SK-N-SH (cell line): ENCODE results near the gene SNCG. TPM values are rescaled to one million over a fixed set of nuclear protein-coding genes. Genes with fewer than 3 reads are reported as not detected.

Source experiments
- CTCF ChIA-PET: fragments of 300-600, 350-600 bp; formaldehyde crosslinking; extraction: SDS; loops from one replicate; lab custom pipeline; 2021; lab: Yijun Ruan, JAX
- POLR2A ChIA-PET: fragments of 350-600 bp; sonication (Branson Sonifier 250); formaldehyde crosslinking; extraction: SDS; loops from one replicate; lab custom pipeline; 2020; ENCODE audit warnings: antibody characterized with exemption, inconsistent platforms; lab: Yijun Ruan, JAX
- DNase-seq: peaks from one replicate; pipeline ENCODE4 v3.0.0; 2012
- H2AFZ ChIP-seq: fragments of 200-600 bp; sonication (generic); 2 replicates; pipeline ENCODE4 v1.8.1; 2016; ENCODE audit warnings: antibody characterized with exemption, mild to moderate bottlenecking, low read depth
- H3F3A ChIP-seq: fragments of 200-600 bp; sonication (generic); replicated peaks from 2 replicates; pipeline ENCODE3; 2016; ENCODE audit warnings: antibody characterized with exemption, mild to moderate bottlenecking; ENCODE audit not compliant: insufficient read depth
- H3K27ac ChIP-seq, 2 experiments: fragments of 200-500 bp in 1 of 2; fragments of 200-600 bp in 1 of 2; sonication (Bioruptor generic) in 1 of 2; sonication (generic), shearing (Covaris generic) in 1 of 2; 2 replicates each; pipeline versions ENCODE4 v1.5.1 to v1.6.1; 2014 to 2016; ENCODE audit warnings: low read depth in 2 of 2, inconsistent platforms in 1 of 2, low read length in 1 of 2, mild to moderate bottlenecking in 1 of 2, mixed read lengths in 1 of 2
- H3K27me3 ChIP-seq: fragments of 200-600 bp; sonication (generic), shearing (Covaris generic); 2 replicates; pipeline ENCODE4 v1.6.1; 2016; ENCODE audit warnings: mixed run types; ENCODE audit not compliant: insufficient read depth
- H3K36me3 ChIP-seq, 2 experiments: fragments of 200-500 bp in 1 of 2; fragments of 200-600 bp in 1 of 2; sonication (Bioruptor generic) in 1 of 2; sonication (generic) in 1 of 2; replicated peaks in 1 of 2; 2 replicates each; pipeline versions ENCODE3 to v1.5.1; 2014 to 2016; ENCODE audit warnings: low read length in 1 of 2, mild to moderate bottlenecking in 1 of 2; ENCODE audit not compliant: insufficient read depth in 2 of 2, control insufficient read depth in 1 of 2
- H3K4me1 ChIP-seq, 2 experiments: fragments of 200-500 bp in 1 of 2; fragments of 200-600 bp in 1 of 2; sonication (Bioruptor generic) in 1 of 2; sonication (generic), shearing (Covaris generic) in 1 of 2; 2 replicates each; pipeline versions ENCODE4 v1.5.1 to v1.6.1; 2014 to 2016; ENCODE audit warnings: low read depth in 1 of 2, low read length in 1 of 2, mixed run types in 1 of 2; ENCODE audit not compliant: insufficient read depth in 2 of 2, control insufficient read depth in 1 of 2
- H3K4me2 ChIP-seq: fragments of 200-600 bp; sonication (generic), shearing (Covaris generic); 2 replicates; pipeline ENCODE4 v1.6.1; 2017; ENCODE audit warnings: mixed run types
- H3K4me3 ChIP-seq, 2 experiments: fragments of 200-500 bp in 1 of 2; fragments of 200-600 bp in 1 of 2; sonication (Bioruptor generic) in 1 of 2; sonication (generic), shearing (Covaris generic) in 1 of 2; 2 replicates each; pipeline versions ENCODE4 v1.5.1 to v1.8.1; 2014 to 2016; ENCODE audit warnings: low read depth in 2 of 2, inconsistent platforms in 1 of 2, low read length in 1 of 2, mild to moderate bottlenecking in 1 of 2, mixed read lengths in 1 of 2, moderate library complexity in 1 of 2
- H3K79me2 ChIP-seq: fragments of 200-600 bp; sonication (generic); 2 replicates; pipeline ENCODE4 v1.8.1; 2017; ENCODE audit warnings: mild to moderate bottlenecking; ENCODE audit not compliant: insufficient read depth
- H3K9ac ChIP-seq: fragments of 200-600 bp; sonication (generic); 2 replicates; pipeline ENCODE4 v1.6.1; 2017; ENCODE audit warnings: mixed run types
- H3K9me2 ChIP-seq: fragments of 200-600 bp; sonication (generic); 2 replicates; pipeline ENCODE4 v1.6.1; 2017; ENCODE audit warnings: mixed run types
- H3K9me3 ChIP-seq: fragments of 200-600 bp; sonication (generic); 2 replicates; pipeline ENCODE4 v1.6.1; 2017; ENCODE audit warnings: mixed run types, mild to moderate bottlenecking, moderate library complexity
- H4K20me1 ChIP-seq: fragments of 200-600 bp; sonication (generic); 2 replicates; pipeline ENCODE4 v1.6.1; 2017; ENCODE audit warnings: mild to moderate bottlenecking, mixed run types; ENCODE audit not compliant: insufficient read depth
- ELF1 ChIP-seq: IDR thresholded peaks from 2 replicates; pipeline ENCODE4 v1.4.0; 2012
- FOXM1 ChIP-seq: IDR thresholded peaks from 2 replicates; pipeline ENCODE4 v1.4.0; 2012; ENCODE audit warnings: low read depth, mild to moderate bottlenecking
- GABPA ChIP-seq: IDR thresholded peaks from 2 replicates; pipeline ENCODE4 v1.4.0; 2012; ENCODE audit warnings: low read depth, mild to moderate bottlenecking
- GATA2 ChIP-seq: sonication (generic); formaldehyde crosslinking; IDR thresholded peaks from 2 replicates; pipeline ENCODE4 v1.5.0; 2020; ENCODE audit warnings: mild to moderate bottlenecking, missing genetic modification reagents
- MEF2A ChIP-seq: IDR thresholded peaks from 2 replicates; pipeline ENCODE4 v1.4.0; 2012; ENCODE audit warnings: low read depth, borderline replicate concordance
- NFIC ChIP-seq: IDR thresholded peaks from 2 replicates; pipeline ENCODE4 v1.4.0; 2012; ENCODE audit warnings: borderline replicate concordance
- RAD21 ChIP-seq: IDR thresholded peaks from 2 replicates; pipeline ENCODE4 v1.6.1; 2012; ENCODE audit warnings: mild to moderate bottlenecking, low read length
- RFX5 ChIP-seq: IDR thresholded peaks from 2 replicates; pipeline ENCODE4 v1.6.1; 2012; ENCODE audit warnings: mild to moderate bottlenecking, improper control_type of control experiment, low read length
- SMC3 ChIP-seq: IDR thresholded peaks from 2 replicates; pipeline ENCODE4 v1.6.1; 2012; ENCODE audit warnings: low read depth, low read length, improper control_type of control experiment
- TAF1 ChIP-seq: IDR thresholded peaks from 2 replicates; pipeline ENCODE4 v1.6.1; 2012; ENCODE audit warnings: low read depth, mild to moderate bottlenecking, low read length, moderate library complexity, borderline replicate concordance
- TEAD4 ChIP-seq: IDR thresholded peaks from 2 replicates; pipeline ENCODE4 v1.4.0; 2012; ENCODE audit warnings: mild to moderate bottlenecking, borderline replicate concordance; ENCODE audit not compliant: insufficient read depth
- YY1 ChIP-seq: IDR thresholded peaks from 2 replicates; pipeline ENCODE4 v1.4.0; 2012; ENCODE audit warnings: low read depth, mild to moderate bottlenecking
- WGBS: methylation state at CpG from one replicate; pipeline ENCODE4 v1.1.6; 2017; ENCODE audit warnings: low lambda C conversion rate; 5-methylcytosine and 5-hydroxymethylcytosine counted together
- polyA plus RNA-seq, 3 experiments: library from polyadenylated mRNA; depleted of rRNA; stranded (reverse); fragments of >200 nt; gene quantifications; 2 replicates each; pipeline ENCODE4 v1.2.3, GENCODE V29; 2012
- TF ChIP-seq, protein P1 (sequence below): IDR thresholded peaks from 2 replicates; pipeline ENCODE4 v1.4.0; 2012; ENCODE audit warnings: low read depth, borderline replicate concordance
- TF ChIP-seq, protein P2 (sequence below): fragments of 200-600 bp; sonication (generic); IDR thresholded peaks from 2 replicates; pipeline ENCODE4 v1.6.1; 2017; ENCODE audit warnings: antibody characterized with exemption, mild to moderate bottlenecking, moderate library complexity
- TF ChIP-seq, protein P3 (sequence below): fragments of 150-350 bp; IDR thresholded peaks from 2 replicates; pipeline ENCODE4 v1.6.1; 2017; ENCODE audit warnings: antibody characterized with exemption, low read length, low read depth, borderline replicate concordance
- TF ChIP-seq, protein P4 (sequence below): IDR thresholded peaks from 2 replicates; pipeline ENCODE4 v1.4.0; 2012; ENCODE audit warnings: low read depth, borderline replicate concordance
- TF ChIP-seq, protein P5 (sequence below): IDR thresholded peaks from 2 replicates; pipeline ENCODE4 v1.4.0; 2012; ENCODE audit warnings: low read depth

The SNCG gene
- polyA plus RNA-seq, 1 of the 3 experiments (the other 2 are of a cell fraction), result 4.3 TPM

DNA sequence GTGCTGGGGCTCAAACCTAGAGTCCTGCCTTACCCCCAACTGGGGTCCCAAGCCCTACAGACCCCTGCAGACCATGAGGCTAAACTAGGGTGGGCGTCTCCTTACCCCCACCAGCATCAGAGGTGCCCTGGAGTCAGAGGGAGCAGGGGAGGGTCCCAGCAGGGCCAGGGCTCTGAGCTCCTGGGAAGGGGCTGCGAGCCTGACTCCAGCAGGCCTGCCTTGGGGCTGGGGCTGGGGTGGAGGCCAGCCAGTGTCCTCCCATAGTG is 1.3 kb downstream of the SNCG start (continued):
- TF ChIP-seq, protein P1, sequence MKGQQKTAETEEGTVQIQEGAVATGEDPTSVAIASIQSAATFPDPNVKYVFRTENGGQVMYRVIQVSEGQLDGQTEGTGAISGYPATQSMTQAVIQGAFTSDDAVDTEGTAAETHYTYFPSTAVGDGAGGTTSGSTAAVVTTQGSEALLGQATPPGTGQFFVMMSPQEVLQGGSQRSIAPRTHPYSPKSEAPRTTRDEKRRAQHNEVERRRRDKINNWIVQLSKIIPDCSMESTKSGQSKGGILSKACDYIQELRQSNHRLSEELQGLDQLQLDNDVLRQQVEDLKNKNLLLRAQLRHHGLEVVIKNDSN, result no peak
- TF ChIP-seq ELF1, result no peak
- TF ChIP-seq, protein P2, sequence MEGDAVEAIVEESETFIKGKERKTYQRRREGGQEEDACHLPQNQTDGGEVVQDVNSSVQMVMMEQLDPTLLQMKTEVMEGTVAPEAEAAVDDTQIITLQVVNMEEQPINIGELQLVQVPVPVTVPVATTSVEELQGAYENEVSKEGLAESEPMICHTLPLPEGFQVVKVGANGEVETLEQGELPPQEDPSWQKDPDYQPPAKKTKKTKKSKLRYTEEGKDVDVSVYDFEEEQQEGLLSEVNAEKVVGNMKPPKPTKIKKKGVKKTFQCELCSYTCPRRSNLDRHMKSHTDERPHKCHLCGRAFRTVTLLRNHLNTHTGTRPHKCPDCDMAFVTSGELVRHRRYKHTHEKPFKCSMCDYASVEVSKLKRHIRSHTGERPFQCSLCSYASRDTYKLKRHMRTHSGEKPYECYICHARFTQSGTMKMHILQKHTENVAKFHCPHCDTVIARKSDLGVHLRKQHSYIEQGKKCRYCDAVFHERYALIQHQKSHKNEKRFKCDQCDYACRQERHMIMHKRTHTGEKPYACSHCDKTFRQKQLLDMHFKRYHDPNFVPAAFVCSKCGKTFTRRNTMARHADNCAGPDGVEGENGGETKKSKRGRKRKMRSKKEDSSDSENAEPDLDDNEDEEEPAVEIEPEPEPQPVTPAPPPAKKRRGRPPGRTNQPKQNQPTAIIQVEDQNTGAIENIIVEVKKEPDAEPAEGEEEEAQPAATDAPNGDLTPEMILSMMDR, result no peak

DNA sequence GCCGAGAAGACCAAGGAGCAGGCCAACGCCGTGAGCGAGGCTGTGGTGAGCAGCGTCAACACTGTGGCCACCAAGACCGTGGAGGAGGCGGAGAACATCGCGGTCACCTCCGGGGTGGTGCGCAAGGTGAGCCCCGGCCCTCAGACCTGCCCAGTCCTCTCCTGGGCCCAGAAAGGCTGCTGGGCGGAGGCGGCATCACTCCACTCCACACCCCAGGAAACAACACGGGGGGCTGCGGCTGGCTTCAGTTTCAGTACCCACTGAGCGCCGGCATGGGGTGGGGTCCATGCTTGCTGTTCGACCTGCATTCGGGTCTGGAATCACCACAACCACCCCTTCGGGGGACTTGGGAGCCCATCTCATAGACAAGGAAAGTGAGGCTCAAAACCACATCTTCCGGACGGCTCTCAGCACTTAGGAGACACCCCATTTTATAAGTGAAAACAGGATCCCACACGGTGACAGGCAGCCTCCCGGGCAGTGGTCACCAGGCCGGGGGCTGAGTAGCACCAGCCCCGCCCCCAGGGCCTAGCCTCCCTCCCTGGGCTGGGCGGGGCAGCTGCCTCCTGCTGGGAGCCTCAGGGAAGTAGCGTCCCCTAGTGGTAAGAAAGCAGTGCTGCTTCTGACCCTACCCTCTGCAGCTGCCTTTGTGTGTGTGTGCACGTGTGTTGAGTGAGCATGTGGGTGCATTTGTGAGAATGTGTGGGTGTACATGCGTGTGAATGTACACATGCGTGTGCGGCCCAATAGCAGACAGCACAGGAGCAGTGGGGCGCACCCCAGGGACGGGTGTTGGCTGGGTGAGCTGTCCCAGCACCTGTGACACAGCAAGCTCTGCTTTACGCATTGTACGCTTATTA is 1.8 kb downstream of the SNCG start:
- Histone ChIP-seq H3F3A (no peaks in the 10 kb centered on the region), H3K4me1 (peaks cover 5 to 11% of the 10 kb centered on the region in 2 experiments; a peak in 2 of 4 replicates), H3K36me3 (no peaks in the 10 kb centered on the region), H2AFZ (no peak overlapping the region), H3K9me3 (no peaks in the 10 kb centered on the region), H3K79me2 (no peaks in the 10 kb centered on the region), H3K9me2 (no peaks in the 10 kb centered on the region), H3K4me2 (no peak overlapping the region), H4K20me1 (no peaks in the 10 kb centered on the region), H3K27me3 (no peaks in the 10 kb centered on the region)
- WGBS, result 86% methylated on average over 30 of the region's 37 CpGs
- DNase-seq, result peak; percentile 76
- TF ChIP-seq, protein P3, sequence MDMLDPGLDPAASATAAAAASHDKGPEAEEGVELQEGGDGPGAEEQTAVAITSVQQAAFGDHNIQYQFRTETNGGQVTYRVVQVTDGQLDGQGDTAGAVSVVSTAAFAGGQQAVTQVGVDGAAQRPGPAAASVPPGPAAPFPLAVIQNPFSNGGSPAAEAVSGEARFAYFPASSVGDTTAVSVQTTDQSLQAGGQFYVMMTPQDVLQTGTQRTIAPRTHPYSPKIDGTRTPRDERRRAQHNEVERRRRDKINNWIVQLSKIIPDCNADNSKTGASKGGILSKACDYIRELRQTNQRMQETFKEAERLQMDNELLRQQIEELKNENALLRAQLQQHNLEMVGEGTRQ, result no peak
- TF ChIP-seq, protein P4, sequence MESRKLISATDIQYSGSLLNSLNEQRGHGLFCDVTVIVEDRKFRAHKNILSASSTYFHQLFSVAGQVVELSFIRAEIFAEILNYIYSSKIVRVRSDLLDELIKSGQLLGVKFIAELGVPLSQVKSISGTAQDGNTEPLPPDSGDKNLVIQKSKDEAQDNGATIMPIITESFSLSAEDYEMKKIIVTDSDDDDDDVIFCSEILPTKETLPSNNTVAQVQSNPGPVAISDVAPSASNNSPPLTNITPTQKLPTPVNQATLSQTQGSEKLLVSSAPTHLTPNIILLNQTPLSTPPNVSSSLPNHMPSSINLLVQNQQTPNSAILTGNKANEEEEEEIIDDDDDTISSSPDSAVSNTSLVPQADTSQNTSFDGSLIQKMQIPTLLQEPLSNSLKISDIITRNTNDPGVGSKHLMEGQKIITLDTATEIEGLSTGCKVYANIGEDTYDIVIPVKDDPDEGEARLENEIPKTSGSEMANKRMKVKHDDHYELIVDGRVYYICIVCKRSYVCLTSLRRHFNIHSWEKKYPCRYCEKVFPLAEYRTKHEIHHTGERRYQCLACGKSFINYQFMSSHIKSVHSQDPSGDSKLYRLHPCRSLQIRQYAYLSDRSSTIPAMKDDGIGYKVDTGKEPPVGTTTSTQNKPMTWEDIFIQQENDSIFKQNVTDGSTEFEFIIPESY, result no peak
- TF ChIP-seq FOXM1, result no peak
- TF ChIP-seq RFX5, result no peak
- no peak for TF ChIP-seq GABPA
- no peak for TF ChIP-seq YY1
- TF ChIP-seq RAD21, result peak; percentile 62
- no peak for TF ChIP-seq GATA2
- TF ChIP-seq NFIC, result no peak
- peak; percentile 51 for TF ChIP-seq SMC3
- TF ChIP-seq, protein P2, result peak; percentile 71
- TF ChIP-seq, protein P1, result no peak
- TF ChIP-seq TEAD4, result no peak
- TF ChIP-seq ELF1, result no peak
- no peak for TF ChIP-seq MEF2A
- TF ChIP-seq, protein P5, sequence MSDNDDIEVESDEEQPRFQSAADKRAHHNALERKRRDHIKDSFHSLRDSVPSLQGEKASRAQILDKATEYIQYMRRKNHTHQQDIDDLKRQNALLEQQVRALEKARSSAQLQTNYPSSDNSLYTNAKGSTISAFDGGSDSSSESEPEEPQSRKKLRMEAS, result no peak
- TF ChIP-seq TAF1, result no peak
- TF ChIP-seq, all 33 proteins: peak for 3
- Histone ChIP-seq H3K9ac (no peak overlapping the region), H3K27ac (no peak overlapping the region), H3K4me3 (peak overlapping the region in 1 of 2 experiments; percentile 47; a peak in 1 of 4 replicates)
- ChIA-PET POLR2A (interaction anchor here (0.6 kb wide), 1 partner anchor 546 kb away, joined by 3 read pairs; no protein-coding TSS in a partner anchor), CTCF (interaction anchor here (0.5 to 2.0 kb wide), 9 partner anchors 10 to 1096 kb away, joined by 3 to 6 read pairs (median 4); no protein-coding TSS in a partner anchor)
